Superior temporal gyrus (tissue), 1 donor: ENCODE results near the gene SMAGP.
"Not testable (repeated sequence)": the region's sequence is repeated elsewhere in the genome, so short reads cannot be mapped to it uniquely, and the experiment has no call there.

Experiments
- DNase-seq: peaks from one replicate; pipeline ENCODE4 v3.0.0-alpha.2; 2016; ENCODE audit errors: extremely low spot score

The SMAGP gene

DNA sequence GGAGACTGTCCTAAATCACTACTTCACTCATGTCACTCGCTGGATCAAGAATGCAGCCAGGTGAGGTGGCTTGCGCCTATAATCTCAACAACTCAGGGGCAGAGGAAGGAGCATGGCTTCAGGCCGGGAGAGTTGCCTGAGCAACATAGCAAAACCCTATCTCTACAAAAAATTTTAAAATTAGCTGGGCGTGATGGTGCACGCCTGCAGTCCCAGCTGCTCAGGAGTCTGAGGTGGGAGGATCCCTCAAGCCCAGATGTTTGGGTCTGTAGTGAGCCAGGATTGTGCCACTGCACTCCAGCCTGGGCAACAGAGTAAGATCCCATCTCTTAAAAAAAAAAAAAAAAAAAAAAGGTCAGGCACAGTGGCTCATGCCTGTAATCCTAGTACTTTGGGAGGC, 5.9 kb downstream of the SMAGP start:
- DNase-seq = no peak

DNA sequence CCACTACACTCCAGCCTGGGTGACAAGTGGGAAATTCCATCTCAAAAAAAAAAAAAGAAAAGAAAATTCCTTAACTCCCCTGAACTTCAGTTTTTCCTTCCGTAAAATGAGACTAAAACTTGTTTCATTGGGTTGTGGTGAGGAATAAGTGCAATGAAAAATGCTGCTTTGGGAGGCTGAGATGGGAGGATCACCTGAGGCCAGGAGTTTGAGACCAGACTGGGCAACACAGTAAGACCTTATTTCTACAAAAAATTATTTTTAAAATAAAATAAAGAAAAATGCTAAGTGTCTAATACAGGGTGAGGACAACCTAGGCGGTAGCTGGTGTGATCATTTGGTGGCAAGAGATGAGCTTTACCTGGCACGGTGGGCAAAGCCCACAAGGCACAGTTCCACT, 6.9 kb downstream of the SMAGP start:
- DNase-seq = no peak

DNA sequence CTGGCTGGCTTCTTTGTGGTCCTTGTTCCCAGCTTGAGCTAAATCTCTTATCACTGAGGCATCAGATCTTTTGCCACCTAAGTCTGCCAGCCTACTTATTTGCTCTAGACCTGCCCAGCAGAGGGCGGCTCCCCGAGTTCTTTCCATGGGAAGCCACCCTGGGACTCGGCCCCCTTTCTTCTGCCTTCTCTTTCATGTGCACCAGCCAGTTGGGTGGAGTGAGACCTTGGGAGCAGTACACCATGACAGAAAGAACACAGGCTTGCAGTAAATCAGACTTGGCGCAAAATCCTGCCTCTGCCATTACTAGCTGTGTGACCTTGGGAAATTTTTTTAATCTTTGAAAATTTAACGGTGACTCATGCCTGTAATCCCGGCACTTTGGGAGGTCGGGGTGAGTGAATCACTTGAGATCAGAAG, 7.4 kb downstream of the SMAGP start:
- no peak for DNase-seq

DNA sequence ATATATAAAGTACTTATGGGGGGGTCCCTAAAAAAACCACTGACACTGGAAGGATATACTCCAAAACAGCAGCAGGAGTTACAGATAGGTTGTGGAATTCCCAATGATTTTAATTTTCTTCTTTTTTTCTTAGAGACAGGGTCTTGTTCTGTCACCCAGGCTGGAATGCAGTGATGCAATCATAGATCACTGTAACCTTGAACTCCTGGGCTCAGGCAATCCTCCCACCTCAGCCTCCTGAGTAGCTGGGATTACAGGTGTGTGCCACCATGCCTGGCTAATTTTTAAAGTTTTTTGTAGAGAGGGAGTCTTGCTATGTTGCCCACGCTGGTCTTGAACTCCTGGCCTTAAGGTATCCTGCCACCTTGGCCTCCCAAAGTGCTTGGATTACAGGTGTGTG, 10.6 kb downstream of the SMAGP start:
- DNase-seq = not testable (repeated sequence)

DNA sequence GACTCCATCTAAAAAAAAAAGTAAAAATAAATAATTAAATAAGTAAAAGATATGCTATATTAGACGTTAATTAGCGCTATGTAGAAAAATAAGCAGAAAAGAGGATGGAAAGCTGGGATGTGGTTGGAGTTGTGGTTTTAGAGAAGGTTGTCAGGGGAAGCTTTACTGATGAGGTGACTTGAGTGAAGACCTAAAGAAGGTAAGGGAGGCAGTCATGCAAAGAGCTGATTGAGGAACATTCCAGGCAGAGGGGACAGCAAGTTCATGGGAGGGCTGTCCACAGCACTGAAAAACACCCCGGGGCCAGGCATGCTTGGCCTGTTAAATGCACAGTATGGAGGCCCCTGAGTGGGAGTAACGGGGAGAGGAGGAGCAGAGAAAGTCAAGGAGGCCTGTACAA, 15.7 kb downstream of the SMAGP start:
- no peak for DNase-seq

DNA sequence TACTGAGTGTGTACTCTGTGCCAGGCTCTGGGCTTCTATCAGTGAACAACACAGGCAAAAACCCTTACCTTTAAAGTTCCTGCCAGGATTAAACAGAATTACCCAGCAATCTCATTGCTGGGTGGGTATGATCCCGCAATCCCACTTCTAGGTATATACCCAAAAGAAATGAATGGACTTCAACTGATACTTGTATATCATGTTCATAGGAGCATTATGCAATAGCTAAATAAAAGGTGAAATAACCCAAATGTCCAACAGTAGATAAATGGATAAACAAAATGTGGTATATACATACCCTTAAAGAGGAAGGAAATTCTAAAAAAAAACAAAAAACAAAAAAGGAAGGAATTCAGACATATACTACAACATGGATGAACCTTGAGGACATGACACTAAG, 16.9 kb downstream of the SMAGP start:
- DNase-seq = no peak

DNA sequence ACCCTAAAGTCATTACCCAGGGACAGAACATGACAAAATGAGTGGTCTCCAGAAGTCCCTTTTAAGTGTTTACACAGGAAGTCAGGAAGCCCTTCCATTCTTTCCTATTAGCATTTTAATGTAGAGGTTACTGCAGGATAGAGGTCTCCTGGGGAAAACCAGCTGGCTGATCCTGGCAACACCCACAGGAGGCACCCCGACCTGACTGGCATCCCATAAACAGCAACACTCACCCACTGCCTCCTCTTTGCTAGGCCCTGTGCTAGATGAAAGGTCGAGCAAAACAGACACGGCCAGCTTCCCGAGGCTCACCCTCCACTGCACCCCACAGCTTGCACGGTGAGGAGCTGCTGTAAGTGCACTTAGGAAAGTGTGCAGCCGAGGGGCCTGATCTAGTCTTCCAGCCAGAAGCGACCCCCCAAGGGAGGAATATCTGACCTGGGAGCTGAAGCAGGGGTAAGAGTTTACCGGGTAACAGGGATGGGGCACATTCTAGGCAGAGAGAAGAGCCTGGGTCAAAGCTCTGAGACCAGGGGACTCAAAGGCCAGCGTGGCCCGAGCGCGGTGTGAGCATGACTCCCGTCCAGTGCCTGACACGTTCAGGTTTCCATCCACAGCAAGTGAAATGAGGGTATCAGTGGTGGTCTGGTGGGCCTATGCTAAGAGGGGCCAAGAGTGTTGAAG, 22.6 kb downstream of the SMAGP start:
- no peak for DNase-seq

DNA sequence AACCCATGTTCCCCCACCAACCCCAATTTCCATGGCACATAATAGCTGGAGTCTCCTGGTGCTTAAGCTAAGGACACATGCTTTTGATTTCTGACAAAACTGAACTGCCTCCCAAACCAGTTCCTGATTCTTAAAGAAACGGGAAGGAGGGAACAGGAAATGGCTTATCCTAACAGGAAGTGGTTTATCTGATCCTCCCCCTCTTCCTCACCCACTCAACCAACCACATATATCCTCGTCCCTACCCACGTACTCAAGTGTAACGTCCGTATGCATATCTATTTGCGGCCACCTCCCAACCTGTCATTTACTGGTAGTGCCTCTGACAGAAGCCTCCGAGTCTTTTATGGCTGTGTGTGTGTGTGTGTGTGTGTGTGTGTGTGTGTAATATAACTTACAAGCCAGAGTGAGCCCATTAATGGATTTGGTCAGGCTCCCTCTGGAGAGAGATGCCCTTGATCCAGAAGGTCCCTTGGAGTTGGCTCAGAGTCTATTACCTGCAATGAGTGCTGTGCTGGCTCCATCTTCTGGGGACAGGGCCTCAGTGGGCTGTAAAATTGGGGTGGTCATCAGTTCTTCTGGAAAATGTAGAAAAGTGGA, 23.9 kb downstream of the SMAGP start:
- DNase-seq = no peak

DNA sequence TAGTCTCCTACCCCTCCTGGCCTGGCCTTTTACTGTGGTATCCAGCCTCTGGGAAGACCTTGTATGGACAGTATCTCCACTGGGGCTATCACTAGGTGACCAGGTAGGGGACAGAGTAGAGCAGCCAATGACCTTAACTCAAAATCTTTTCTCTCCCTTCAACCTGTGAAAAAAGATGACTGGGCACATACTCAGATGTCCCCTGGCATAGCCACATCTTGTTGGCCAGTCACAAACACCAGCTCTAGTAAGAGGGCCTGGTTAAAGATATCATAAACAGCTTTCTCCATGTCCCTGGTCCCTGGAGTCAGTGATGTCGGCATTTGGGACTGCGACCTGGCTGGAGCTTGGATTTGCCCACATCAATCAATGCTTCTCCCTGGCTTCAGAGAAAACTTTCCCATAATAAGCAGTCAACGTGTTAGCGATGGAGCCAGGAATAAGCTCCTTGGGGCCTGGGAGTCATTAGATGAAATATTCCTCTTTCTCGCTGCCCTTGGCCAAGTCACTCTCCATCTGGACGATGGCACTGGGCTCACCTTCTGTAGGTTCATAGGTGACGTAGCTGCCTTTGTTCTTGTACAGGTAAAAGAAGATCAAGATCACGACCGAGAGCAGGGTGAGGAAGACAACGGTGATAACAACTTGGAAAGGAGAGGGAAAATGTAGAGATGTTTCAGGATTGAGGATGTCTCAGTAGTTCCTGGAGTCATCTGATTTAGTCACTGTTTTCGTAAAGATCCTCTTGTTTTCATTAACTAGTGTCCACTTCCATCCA, 24.6 kb downstream of the SMAGP start:
- DNase-seq = no peak

DNA sequence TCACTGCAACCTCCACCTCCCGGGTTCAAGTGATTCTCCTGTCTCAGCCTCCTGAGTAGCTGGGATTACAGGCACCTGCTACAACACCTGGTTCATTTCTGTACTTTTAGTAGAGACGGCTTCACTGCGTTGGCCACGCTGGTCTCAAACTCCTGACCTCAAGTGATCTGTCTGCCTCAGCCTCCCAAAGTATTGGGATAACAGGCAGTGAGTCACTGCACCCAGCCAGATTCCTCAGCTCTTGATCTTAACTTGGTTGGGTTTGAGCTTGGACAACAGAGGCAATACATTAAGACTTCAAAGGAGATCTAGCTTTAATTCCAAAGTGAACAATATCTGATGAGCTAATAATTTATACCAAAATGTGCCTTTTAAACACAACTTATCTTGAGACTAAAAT, 25.9 kb downstream of the SMAGP start:
- no peak for DNase-seq

DNA sequence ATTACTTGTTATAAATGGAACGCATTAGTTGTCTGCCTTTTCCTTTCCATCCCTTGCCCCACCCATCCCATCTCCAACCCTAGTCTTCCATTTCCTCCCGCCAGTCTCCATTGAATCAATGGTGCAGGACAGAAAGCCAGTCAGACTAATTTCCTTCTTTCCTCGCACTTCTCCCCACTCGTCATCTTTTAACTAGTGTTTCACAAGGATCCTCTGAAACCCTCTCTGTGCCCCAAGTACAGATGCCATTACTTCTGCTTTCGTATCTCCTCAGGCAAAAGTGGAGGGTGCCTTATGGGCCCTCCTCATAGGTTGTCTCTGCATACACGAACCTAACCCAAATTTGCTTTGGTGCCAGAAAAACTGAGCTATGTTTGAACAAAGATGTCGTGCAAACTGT, 27.3 kb downstream of the SMAGP start:
- no peak for DNase-seq

DNA sequence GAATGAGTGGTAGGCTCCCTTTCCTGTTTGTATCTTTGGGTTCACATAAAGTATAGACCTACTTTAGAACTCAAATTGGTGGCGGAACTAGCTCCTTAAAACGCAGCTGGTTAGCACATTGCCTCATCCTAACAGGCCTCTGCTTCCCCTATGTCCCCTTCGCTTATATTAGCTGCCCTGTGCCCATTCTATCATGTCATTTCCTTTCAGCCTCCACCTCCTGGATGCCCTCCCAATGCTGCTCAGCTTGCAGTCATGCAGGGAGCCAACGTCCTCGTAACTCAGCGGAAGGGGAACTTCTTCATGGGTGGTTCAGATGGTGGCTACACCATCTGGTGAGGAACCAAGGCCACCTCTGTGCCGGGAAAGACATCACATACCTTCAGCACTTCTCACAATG, 28.1 kb downstream of the SMAGP start:
- DNase-seq = no peak

DNA sequence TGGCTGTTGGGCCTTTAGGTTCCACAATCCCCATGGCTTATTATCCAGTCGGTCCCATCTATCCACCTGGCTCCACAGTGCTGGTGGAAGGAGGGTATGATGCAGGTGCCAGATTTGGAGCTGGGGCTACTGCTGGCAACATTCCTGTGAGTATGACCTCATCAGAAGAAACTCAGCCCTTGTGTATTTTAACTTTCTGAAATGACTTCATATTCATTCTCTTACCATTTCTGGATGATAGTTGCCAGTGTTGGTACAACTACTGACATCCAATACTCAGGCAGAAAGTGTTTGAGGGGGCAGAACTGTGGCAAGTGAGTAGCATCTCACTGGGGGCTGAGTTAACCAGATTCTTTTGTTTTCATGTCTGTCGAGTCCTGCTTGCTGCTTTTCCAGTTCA, 29.2 kb downstream of the SMAGP start:
- no peak for DNase-seq

DNA sequence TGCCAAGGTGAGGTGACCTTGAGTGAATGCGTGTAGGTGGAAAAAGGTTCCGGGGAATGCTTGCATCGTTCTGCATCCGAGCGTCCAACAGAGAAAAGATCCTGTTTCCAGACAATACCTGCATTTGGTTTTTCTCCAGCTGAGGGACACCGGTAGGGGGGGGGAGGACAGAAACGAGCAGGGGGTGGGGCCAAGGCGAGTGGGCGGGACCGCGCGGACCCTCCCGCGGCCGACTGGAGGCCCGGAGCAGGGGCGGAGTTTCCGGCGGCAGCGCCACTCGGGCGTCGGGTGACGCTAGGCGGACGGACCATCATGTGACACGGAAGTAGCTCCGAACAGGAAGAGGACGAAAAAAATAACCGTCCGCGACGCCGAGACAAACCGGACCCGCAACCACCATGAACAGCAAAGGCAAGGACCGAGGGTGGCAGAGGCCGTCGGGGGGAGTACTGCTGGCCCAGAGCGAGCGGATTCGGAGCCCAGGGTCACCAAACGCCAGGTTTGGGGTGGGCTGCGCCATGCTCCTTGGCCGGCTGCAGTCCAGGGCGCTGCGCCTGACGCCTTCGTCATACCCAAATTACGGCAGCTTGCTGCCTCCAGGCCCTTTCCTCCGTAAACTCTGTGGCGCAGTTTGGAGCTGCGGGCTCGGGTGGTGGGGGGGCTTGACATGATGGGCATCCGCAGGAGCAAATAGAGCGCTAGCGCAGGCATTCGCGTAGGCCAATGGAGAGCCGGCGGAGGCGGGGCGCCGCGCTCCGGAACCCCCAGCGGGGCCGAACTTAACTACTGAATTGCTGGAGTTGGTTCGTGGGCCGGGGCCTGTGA, 31.5 kb downstream of the SMAGP start, which contains the start of gene DAZAP2:
DAZAP2 (plus strand) TSS at position 317 of the 825 bp plus-strand sequence; CDS start at position 399, 82 bp downstream.
- DNase-seq = peak; percentile 96

DNA sequence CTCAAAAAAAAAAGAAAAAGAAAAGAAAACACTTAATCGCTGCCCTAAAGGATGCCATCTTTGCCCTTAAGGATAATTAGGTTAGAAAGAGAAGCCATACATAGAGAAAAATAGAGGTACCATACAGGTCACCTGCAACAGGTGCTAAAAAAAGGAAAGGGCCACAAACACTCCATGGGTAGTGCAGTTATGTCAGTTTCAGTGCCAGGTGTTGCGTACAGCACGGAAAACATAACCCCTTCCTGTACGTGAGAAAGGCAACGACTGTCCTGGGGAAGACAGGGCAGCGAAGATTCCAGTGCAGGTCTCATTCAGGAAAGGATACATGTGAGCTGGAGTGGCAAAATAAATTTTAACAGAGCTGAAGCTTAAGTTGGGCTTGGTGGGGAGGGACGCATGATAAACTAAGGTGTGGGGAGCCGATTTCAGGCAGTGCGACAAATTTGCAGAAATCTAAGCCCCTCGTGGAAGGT, 32.1 kb downstream of the SMAGP start:
- DNase-seq = peak; percentile 42

DNA sequence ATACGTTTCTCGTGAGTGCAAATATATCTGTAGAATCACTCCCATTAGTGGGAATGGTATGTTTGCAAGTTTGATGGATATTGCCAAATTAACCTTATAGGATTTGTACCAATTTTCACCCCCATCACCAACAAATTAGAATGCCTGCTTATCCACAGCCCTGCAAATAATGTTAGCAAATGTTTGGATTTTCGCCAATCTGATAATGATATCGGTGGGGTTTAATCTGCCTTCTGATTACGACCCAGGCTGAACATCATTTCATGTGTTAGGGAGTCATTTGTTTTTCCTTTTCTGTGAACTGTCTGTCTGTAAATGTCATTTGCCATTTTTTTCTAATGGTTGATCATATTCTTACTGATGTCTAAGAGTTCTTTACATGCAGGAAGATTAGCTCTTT, 35.7 kb downstream of the SMAGP start:
- no peak for DNase-seq

DNA sequence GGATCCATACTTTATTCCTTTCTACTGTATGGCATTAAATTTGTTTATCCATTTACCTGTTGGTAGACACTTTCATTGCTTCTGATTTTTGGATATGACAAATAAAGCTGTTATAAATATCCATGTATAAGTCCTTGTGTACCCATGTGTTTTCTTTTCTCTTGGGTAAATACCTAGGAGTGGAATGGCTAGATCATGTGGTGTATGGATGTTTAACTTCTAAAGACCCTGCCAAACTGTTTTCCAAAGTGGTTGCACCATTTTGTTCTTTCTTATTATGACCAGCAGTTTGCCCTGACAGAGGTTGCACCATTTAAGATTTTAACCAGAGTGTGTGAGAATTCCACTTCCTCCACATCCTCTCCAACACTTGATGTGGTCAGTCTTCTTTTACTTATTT, 37.6 kb downstream of the SMAGP start:
- no peak for DNase-seq

DNA sequence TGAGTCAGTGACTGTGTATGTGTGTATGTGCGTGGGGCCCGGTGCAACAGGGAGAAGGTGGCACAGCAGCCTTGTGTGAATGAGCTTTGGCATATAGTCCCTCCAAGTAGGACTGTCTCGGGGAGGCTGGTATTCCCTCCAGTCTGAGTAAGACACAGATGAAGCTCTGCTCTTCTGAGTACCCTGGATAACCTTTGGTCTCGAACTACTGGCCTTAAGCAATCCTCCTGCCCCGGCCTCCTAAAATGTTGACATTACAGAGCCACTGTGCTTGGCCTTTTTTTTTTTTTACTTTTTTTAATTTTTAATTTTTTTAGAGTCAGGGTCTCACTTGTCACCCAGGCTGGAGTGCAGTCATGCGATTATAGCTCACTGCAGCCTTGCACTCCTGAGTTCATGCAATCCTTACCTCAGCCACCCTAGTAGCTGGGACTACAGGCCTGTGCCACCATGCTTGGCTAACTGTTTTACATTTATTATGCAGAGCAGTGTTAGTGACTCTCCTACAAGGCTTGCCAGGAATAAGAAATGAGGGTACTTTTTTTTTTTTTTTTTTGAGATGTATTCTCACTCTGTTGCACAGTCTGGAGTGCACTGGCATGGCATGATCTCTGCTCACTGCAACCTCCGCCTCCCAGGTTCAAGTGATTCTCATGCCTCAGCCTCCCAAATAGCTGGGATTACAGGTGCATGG, 41.0 kb downstream of the SMAGP start:
- DNase-seq = no peak

DNA sequence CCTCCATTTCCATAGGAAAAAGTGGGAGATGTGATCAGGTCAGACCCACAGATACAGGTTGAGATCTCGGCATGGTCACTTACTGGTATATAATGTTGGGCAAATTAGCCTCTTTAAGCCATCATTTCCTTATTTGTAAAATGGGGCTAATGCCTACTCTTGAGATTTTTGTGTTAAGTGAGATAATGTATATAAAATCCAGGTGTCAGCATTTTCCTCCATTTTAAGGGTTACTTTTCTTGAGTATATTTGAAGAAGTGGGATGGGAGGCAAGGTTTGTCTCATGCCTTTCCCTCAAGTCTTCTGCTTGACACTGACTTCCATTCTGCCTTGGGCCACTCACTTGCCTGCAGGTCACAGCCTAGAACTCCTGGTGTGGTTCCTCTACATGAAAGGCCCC, 42.3 kb downstream of the SMAGP start:
- no peak for DNase-seq

DNA sequence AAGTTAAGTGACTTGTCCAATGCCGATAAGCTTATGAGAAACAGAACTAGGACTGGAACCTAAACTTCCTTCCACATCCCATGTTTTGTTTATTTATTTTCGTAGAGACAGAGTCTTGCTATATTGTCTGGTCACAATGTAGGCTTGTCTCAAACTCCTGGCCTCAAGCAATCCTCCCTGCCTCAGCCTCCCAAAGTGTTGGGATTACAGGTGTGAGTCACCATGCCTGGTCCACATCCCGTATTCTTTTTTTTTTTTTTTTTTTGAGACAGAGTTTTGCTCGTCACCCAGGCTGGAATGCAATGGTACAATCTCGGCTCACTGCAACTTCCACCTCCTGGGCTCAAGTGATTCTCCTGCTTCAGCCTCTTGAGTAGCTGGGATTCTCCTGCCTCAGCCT, 43.1 kb downstream of the SMAGP start:
- DNase-seq = not testable (repeated sequence)

DNA sequence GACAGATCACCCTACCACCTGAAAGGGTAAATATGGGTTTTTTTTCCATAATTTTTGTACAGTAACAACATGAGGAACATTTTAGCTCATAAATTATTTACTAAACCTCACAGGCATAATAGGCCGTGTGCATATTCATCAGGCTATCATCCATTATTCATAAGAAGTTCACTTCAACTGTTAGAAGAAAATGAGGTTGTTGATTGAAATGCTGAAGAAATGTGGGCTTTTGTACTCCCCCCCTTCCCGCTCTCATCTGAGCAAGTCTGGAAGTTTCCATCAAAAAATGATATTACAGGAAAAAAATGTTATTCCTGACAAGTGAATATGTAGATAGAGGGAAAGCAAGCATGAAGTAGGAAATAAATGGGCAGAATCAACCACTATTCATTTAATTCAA, 44.4 kb downstream of the SMAGP start:
- DNase-seq = no peak
